Measurements from ENCODE around the gene RBM26.
"Not testable (repeated sequence)": the region's sequence is repeated elsewhere in the genome, so short reads cannot be mapped to it uniquely, and the experiment has no call there.

RBM26 gene

DNA sequence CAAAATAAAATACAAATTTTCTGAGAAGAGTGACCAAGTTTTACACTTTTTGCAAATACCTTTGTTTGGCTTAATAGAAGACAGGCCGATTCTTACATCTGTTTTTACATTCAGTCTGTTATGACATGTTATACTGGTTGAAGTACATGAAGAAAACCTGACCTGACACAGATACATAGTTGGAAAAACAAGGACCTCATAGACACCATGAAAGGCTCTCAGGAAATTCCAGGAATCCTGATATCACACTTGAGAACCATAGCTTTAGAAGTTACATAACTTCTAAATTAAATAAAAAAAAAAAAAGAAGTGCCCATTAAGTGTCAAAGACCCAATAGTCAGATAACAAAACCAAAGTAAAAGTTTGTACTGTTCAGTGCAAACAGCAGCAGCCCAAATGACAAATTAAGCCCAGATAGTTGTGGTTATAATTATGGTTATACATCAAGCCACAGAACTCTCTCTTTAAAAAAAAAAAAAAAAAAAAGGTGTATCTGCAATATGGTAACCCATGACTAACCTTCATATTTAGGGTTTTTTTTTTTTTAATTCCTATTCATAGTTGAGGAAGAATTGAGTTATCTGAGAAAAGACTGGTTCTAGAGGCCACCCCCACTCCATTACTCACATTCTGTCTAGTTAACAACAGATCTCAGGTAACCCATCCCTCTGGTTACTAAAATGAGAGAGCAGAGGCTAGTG lies 19.8 kb downstream of the RBM26 start:
- no peak for DNase-seq

DNA sequence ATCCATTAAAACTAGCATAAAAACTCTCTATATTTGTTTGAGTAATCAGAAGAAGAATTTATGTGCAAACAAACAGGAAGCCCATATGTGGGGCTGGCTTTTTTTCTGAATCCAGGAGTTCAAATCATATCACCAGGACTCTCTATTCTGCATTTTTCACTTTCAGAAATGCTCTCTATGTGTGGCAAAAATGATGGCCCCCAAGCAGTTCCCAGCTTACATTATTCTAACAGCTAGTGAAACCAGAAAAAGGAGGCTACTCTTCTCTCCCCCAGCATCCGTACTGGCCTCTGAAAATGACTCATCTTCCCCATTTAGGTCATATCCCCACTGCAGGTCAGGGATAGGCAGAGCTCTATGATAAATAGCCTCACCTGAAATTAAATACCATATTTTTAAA lies 20.4 kb downstream of the RBM26 start:
- no peak for DNase-seq

DNA sequence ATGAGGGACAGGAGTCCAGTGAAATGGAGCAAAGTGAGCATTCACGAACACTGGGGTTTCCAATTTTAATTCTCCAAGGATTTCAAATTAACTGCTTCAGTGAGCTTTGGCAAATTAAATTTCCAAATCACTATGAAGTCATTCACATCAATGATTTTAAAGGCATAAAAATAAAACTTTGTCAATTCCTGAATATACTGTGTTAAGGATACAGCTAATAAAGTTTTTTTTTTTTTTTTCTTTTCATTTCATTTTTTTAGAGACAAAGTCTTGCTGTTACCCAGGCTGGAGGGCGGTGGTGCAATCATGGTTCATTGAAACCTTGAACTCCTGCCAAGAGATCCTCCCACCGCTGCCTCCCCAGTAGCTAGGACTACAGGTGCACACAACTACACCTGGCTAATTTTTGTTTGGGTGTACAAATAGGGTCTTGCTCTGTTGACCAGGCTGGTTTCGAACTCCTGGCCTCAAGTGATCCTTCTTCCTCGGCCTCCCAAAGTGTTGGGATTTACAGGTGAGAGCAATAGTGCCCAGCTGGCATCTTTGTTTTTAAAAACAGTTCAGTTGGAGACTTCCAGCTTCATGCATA lies 21.9 kb downstream of the RBM26 start:
- DNase-seq, result no peak

DNA sequence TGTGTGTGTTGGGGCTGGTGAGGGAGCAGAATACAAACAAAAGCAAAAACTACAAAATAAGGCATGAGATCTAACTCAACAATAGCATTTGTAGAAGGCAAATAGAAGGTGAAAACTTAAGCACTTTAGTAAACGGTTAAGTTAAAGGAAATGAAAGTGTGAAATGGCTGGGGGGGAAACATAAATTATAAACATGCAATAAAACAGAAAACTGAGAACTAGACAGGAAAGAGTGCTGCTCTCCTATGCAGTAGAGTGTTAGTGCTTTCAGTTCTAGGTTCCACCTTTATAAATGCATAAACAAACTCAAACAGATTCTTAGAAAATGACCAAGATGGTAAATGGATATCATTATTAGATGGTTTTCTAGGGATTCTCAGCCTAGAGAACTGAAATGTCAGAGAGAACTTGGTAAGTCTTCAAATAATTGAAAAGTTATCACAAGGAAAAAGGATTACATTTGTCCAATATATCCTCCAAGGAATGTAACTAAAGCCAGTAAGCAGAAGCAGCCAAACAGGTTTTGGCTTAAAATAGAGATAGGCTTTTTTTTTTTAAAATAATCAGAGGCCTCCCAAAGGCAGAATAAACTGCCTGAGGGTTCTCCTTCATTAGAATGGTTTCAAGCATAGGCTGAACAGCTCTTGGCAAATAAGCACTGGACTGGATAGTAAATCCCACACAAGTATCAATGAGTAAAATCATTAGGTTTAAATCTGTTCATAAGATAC lies 23.3 kb downstream of the RBM26 start:
- no peak for DNase-seq

DNA sequence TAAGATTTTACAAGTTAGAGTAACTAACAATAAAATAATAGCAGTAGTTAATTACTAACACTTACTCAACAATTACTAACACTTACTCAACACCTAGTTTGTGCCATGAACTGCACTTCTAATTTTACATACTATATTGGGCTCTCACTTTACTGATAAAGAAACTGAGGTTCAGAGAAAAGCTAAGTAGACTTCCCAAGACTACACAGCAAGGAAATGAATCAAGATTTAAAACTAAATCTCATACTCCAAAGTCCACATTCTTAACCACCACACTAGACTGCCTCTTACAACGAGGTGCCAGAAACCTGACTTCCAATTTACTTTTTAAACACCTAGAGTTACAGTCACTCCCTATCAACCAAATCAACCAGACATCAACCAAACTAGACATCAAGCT lies 25.1 kb downstream of the RBM26 start:
- DNase-seq, result no peak

DNA sequence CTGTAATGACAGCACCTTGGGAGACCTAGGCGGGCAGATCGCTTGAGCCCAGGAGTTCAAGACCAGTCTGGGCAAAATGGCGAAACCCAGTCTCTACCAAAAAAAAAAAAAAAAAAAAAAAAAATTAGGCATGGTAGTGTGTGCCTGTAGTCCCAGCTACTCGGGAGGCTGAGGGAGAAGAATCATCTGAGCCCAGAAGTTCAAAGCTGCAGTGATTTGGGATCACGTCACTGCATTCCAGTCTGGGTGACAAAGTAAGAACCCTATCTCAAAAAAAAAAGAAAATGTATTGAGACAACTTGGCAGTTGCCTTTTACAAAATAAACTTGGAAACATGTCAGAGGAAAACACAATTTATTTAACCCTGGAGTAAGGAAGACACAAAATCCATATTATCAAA lies 26.8 kb downstream of the RBM26 start:
- no peak for DNase-seq

DNA sequence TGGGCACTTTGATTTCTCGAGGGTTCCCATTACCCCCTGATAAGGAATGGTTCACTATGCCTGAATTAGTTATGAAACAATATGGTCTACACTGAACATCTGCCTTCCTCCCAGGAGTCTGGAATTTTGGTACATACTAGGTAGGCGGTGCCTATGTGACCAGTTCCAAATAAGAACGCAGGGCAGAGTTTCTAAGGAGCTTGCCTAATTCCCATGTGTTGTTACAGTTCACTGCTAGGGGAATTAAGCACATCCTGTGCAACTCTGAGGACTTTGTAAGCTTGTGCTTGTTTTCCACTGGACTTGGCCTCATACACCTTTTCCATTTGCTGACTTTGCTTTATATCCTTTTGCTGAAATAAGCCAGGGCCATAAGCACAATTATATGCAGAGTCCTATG lies 29.2 kb downstream of the RBM26 start:
- DNase-seq, result no peak

DNA sequence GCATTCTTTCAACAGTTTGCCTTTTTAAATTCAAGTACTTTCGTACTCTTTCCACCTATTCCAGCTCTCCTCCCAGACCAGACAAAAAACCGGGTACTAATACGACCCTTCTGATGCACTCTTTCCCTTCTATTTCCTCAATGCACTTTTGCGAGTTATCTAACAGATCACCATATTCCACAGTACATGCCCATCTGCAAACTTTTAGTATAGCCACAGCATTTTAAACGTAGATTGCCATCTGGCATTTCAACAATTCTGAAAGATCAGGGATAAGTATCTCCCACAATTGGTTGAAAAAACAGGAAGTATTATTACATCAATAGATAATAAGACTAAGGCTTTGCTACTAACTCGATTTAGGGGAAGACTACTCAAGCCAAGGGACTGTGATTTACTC lies 31.5 kb downstream of the RBM26 start:
- no peak for DNase-seq

DNA sequence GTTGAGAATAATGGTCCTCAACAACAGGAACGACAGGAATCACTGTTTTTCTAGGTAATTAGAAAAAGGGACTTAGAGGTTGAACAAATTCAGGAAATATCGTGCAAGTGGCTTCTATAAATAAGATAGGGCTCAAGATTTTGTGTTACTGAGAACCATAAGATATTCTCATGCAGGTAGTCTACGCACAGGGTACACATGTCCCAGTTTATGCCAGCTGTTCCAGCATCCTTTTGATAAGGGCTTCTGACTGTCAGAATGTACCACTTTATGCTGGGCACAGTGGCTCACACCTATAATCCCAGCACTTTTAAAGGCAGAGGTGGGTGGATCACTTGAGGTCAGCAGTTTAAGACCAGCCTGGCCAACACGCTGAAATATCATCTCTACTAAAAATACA lies 32.1 kb downstream of the RBM26 start:
- DNase-seq, result no peak

DNA sequence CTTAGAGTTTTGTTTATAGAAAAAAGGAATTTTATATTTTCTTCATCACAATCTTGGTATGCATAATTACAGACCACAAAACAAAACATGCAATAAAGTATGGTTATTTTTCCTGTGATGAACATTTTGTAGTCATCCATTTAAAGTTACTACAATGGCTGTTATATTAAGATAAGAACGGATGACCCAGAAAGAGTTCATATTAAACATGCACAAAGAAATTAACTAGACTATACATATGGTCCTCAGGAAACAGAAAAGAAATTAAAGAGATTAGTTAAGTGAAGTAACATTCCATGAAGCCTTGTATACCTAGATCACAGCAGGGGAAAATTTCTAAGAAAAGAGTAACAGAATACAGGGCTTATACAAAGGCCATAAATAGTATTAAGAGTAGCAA lies 36.8 kb downstream of the RBM26 start:
- no peak for DNase-seq

DNA sequence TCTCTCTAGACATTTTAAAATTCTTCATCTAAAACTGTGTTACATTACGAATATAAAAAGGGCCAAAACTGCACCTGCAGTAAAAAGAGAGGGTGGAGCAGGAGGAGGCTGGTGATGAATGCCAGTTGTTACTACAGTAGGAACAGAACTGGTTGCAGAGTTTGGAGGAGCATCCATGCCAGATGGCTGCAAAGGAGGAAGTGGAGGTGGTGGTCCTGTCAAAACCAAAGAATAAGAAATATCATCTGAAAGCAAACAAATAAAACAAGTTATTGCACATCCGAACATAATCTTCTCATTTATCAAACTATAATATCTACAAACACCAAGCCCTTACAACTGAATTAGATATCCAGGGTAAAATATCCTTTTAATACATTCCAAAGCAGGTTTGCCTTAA lies 40.1 kb downstream of the RBM26 start:
- no peak for DNase-seq

DNA sequence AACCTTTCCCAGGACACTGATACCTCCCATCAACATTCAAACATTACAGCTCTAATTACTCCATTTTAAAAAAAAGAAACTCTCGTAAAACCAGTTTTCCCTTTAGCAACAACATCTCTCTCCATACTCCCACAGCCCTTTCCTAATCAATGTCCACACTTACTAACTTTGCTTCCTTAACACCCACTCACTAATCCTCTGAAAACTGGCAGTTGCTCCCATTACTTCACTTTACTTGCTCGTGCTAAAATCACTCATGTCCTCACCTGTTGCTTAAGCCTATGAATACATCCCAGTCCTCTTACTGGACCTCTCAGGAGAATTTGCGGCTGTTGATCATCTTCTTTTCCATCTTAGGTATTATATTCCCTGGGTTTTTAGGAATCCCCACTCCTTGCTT lies 44.8 kb downstream of the RBM26 start:
- DNase-seq, result no peak

DNA sequence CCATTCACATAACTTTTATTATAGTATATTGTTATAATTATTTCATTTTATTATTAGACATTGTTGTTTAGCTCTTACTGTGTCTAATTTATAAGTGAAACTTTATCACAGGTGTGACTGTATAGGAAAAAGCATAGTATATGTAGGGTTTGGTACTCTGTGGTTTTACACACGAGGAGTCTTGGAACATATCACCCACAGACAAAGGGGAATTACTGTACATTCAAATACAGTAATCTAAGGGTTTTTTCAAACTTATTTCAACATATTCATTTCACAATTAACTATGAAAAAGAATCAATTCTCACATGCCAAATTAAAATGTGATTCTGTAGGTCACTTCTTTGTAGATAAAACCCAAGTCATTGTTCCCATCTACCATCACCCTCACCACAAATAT lies 46.0 kb downstream of the RBM26 start:
- no peak for DNase-seq

DNA sequence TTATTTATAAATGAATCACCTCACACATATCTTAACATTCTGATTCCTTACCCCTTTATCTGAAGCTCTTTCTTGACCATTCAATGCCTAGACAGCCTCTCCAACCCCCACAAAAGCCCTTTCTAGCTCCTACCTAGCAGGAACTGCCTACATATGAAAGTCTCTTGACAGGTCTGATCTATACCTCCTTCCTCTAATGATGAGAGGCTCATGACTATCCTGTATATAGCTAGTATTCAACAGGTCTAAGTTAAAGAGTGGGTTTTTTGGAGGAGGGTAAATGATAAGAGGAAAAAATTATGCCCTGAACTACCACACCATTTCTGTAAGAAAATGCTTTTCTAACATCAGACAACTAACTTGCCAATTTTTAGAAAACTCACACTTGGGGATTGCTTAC lies 47.0 kb downstream of the RBM26 start:
- DNase-seq, result no peak

DNA sequence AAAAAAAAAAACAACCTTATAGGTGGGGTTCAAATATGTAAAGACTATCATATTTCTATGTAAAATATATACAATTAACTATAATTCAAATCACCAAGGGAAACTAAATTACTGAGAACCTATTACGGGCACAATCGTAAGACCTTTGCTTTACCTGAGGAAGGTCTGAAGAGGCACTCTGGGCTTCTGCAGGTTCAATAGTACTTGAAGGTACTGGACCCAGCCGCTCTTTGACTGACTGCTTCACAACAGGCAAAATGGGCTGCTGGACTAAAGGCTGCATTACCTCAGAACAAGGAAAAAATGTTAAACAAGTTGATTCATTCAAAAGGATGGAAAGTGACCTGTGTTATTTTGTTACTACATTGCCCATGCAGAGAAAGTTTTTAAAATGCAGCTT lies 51.8 kb downstream of the RBM26 start:
- no peak for DNase-seq

DNA sequence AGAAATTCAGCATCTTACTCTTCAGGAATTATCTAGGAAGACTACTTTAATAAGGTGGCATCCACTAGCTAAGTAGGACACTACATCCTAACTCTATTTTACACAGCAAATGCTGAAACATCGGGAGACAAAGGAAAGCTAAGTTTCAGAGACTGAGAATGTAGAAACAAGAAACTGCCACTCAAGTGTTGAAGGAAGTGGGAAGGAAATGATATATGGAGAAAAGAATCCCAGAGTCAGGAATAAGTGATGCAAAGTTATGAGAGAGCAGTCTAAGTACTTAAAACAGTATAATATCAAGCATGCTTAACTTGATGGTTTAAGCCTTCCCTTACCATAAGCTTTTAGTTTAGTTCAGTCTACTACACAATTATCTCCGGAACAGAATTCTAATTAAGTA lies 52.4 kb downstream of the RBM26 start:
- DNase-seq, result peak; percentile 29

DNA sequence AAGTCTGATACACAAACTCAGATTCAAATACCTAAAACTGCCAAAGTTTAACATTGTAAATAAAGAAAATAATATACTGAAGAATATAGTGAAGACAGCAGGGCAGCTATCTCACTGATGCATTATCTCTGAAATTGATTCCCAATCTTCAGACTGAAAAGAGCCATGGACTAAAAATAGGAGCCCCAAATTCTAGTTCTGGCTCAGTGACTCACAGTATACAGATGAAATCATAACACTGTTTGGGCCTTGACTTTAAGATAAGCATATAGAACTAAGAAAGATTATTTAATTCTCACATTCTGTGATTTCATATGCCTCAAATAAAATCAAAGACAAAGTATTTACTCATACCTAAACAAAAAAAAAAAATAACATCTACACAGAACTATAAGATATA lies 53.9 kb downstream of the RBM26 start:
- peak; percentile 15 for DNase-seq

DNA sequence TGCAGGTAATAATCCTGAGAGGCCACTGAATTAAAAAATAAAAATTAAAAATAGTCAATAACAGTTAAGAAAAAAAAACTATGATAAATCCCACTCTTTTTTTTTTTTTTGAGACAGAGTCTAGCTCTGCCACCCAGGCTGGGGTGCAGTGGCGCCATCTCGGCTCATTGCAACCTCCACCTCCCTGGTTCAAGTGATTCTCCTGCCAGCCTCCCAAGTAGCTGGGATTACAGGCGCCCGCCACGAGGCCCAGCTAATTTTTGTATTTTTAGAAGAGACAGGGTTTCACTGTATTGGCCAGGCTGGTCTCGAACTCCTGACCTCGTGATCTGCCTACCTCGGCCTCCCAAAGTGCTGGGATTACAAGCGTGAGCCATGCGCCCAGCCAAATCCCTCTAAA lies 56.4 kb downstream of the RBM26 start:
- not testable (repeated sequence) for DNase-seq

DNA sequence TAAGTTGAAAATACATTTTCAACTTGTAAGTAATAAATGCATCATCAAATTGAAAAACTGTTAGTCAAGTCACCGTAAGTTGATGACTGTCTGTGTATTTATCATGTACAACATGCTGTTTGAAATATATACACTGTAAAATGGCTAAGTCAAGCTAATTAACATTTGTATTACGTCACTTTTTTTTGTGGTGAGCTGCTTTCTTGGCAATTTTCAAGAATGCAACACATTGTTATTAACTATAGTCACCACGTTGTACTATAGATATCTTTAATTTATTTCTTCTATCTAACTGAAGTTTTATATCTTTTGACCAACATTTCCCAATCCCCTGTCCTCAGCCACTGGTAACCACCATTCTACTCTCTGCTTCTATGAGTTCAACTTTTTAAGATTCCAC lies 57.0 kb downstream of the RBM26 start:
- DNase-seq, result no peak

DNA sequence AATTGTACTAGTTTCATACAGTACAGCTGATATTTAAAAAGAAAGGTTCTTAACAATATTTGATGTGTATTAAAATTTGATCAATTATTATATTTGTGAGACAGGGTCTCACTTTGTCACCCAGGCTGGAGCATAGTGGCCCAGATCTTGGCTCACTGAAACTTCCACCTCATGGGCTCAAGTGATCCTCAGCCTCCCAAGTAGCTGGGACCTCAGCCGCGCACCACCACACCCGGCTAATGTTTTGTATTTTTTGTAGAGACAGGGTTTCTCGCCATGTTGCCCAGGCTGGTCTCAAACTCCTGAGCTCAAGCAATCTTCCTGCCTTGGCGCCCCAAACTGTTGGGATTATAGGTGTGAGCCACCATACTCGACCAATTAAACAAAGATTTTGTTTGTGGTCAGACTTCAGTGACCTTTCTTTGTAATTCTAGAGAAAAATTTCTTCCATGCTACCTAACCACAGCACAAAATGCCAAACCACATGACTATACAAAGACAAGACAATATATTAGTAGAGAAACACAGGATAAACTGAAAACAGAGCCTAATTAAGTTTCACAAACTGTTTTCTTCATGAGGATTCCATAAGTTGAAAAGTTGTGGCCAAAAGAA lies 59.6 kb downstream of the RBM26 start:
- no peak for DNase-seq

DNA sequence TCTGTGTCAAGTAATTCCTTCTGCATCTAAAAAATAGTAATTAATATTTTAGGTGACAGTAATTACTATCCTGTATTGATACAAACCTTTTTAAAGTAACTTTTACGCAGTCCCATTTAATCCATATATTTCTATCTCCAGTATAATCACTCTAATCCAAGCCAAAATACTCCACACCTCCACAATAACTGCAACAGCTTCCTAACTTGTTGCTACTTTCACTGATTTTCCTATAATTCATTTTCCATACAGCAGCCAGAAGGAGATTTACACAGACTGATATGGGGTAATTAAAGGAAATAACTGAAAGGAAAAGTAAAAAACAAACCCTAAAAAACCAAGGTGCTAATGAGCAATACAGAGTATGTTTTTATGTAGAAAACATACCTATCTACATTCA lies 64.9 kb downstream of the RBM26 start:
- DNase-seq, result no peak

DNA sequence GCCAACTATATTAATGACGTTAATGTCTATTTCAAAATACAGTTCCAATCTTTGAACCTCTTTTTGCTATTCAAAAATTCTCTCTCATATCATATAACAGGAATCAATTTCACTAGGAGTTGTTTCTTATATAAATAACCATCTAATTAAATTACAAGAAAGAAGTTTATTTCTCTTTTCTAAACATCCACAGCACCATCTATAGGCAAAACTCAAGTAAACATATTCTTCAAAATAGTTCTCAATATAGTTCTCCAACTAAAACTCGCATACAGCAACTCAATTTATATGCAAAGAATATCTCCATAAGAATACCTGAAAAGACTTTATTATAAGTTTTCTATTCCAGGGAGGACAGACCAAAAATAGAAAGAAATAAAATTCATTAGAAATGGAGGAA lies 65.6 kb downstream of the RBM26 start:
- DNase-seq, result no peak

DNA sequence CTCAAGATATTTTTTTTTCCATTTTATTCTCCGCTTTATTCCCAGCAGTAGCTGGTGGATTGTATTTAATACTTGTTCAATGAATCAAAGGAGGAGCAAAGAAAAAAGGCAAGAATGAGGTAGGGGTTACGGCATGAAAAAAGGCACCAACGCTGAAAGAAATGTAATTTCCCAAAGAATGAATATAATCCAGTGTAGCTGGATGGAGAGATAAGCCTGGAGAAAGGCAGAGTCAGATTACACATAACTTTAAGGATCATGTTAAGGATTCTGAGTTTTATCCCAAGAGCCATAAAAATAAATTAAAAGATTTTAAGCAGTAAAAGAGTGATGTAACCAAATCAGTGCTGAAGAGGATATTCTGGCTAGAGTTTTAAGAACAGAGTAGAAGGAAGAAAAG lies 67.7 kb downstream of the RBM26 start:
- no peak for DNase-seq

DNA sequence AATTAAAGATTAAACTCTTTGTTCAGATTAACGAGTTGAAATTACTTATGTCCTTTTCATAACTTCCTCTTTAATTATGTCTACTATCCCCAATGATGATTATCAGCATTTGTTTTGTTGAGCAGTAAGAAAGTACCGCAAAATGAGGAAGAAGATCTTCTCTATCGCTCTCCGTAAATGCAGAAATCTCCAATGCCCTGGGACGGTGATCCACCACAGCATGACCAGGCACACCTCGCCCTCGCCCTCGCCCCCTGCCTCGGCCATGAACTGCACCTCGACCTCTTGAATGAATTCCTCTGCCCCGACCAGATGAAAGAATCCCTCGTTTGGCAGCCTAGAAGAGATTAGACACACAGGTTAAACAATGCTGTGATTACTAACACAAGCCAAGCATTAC lies 69.1 kb downstream of the RBM26 start:
- DNase-seq, result no peak
